Measurements from ENCODE around the gene UGT1A7. TPM values are rescaled to one million over a fixed set of nuclear protein-coding genes. Genes with fewer than 3 reads are reported as not detected.
A peak's percentile ranks its signal among the peaks of the same experiment; 100 is the strongest.

UGT1A7 gene
- total RNA-seq, 1 donor from 2014 or later = not detected

GRCh38 chr2:233760043-233760442 lies 78.3 kb downstream of the UGT1A7 start, which contains the start of gene UGT1A1:
TSS of gene UGT1A1 (plus strand) at chr2:233760270. CDS start at chr2:233760288, 18 bp downstream.
- no peak for DNase-seq (ENCODE audit: low read depth in 2 of 2)

DNA sequence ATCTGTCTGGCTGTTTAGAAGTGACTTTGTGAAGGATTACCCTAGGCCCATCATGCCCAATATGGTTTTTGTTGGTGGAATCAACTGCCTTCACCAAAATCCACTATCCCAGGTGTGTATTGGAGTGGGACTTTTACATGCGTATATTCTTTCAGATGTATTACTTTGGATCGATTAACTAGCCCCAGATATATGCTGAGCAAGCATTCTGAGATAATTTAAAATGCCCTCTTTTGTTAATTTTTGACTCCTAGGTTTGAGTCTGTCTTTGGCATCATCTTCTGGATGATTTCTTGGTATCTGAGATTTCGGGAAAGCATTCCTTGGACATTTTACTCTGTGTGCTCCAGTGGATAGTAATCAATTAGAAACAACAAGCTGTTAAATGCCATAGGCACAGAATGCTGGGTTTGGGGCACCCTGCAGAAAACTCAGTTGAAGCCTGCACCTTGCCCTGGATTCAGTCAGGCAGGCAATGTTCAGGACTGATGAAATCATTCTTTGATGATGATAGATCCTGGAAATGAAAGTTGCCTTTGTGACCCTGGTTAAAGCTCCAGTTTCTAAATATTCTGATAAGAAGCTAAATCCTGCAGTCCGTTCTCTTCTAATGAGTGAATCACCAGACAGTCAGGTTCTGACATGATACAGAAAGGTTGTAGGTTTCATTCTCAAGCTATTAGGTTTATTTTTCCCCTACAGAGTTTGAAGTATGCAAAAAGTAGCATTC lies 79.5 kb downstream of the UGT1A7 start:
- no peak for DNase-seq (ENCODE audit: low read depth in 2 of 2)

DNA sequence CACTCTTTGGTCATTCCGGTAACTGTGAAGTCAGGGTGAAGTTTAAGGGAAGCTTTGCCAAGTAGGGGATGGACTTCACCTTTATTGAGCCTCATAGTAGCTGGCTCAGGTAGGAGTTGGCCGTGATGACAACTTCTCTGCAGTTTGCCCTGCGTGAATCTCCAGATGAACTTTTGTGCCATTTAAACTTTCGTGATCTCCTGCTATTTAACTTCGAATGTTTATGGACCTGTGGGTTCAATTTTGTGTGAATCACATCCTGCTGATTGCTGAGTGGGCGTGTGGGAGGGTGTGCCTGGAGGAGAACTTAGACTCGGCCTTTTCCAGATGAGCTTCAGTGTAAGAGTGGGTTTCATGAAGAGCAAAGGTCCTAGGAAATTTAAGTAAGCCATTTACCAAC lies 82.6 kb downstream of the UGT1A7 start:
- peak in 1 of 2 donors; percentile 7 for DNase-seq (ENCODE audit: low read depth in 2 of 2)

DNA sequence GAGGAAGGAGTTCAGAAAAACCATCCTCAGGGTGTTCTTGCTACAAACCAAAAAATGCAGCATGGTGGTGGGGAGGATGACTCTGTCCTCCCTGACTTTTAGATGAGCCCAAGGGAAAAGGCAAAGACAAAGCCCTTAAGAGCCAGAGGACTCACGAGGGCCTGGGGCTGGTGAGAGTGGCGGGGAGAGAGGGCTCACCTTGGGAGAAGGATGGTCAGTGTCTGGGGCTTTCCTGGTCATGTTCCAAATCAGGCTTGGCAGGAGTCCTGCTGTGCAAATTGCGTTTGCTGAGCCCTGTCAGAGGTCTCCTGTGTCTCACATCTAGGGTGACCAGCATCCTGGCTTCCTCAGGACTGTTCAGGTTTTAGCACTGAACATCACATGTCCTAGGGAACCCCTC lies 83.1 kb downstream of the UGT1A7 start:
- no peak for DNase-seq (ENCODE audit: low read depth in 2 of 2)

DNA sequence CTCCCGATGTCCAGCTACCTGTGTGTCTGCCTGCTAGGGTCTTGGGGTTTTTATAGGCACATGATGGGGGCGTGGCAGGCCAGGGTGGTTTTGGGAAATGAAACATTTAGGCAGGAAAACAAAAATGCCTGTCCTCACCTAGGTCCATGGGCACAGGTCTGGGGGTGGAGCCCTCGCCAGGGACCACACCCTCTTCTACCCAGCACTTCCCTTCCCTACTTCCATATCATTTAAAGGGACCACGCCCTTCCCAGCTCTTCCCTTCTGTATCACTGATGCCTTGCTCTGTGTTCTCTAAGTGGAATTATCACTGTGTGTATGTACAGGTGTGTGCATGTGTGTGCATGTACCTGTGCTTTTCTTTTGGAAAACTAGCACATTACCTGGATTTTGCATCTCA lies 84.7 kb downstream of the UGT1A7 start:
- no peak for DNase-seq (ENCODE audit: low read depth in 2 of 2)

DNA sequence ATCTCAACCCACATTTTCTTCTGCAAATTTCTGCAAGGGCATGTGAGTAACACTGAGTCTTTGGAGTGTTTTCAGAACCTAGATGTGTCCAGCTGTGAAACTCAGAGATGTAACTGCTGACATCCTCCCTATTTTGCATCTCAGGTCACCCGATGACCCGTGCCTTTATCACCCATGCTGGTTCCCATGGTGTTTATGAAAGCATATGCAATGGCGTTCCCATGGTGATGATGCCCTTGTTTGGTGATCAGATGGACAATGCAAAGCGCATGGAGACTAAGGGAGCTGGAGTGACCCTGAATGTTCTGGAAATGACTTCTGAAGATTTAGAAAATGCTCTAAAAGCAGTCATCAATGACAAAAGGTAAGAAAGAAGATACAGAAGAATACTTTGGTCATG lies 86.4 kb downstream of the UGT1A7 start:
- DNase-seq (ENCODE audit: low read depth in 2 of 2) = no peak

DNA sequence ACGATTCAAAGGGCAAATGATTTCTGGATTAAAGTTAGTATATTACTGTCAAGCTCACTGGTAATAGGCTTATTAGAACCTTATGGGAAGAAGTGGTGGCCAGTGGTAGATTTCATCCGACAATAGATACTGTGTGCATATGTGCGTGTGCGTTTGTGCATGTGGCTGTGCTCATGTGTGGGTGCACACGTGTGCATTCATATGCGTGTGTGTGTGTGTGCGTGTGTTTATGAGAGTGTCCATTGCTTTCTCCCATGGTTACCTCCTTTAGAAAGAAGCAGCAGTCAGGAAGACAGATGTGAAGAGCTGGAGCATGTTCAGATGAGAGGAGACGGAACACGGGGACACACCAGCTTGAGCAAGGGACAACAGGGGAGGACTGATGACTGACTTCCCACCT lies 87.6 kb downstream of the UGT1A7 start:
- no peak for DNase-seq (ENCODE audit: low read depth in 2 of 2)

DNA sequence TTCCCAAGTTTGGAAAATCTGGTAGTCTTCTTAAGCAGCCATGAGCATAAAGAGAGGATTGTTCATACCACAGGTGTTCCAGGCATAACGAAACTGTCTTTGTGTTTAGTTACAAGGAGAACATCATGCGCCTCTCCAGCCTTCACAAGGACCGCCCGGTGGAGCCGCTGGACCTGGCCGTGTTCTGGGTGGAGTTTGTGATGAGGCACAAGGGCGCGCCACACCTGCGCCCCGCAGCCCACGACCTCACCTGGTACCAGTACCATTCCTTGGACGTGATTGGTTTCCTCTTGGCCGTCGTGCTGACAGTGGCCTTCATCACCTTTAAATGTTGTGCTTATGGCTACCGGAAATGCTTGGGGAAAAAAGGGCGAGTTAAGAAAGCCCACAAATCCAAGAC lies 90.5 kb downstream of the UGT1A7 start:
- DNase-seq (ENCODE audit: low read depth in 2 of 2) = no peak

- no peak for DNase-seq (ENCODE audit: low read depth in 2 of 2)
Measured at GRCh38 chr2:233772583-233772982, 90.9 kb downstream of the UGT1A7 start.

- no peak for DNase-seq (ENCODE audit: low read depth in 2 of 2)
Measured at GRCh38 chr2:233773854-233774253, 92.2 kb downstream of the UGT1A7 start.

GRCh38 chr2:233775414-233775813 lies 93.7 kb downstream of the UGT1A7 start:
- DNase-seq (ENCODE audit: low read depth in 2 of 2) = no peak

DNA sequence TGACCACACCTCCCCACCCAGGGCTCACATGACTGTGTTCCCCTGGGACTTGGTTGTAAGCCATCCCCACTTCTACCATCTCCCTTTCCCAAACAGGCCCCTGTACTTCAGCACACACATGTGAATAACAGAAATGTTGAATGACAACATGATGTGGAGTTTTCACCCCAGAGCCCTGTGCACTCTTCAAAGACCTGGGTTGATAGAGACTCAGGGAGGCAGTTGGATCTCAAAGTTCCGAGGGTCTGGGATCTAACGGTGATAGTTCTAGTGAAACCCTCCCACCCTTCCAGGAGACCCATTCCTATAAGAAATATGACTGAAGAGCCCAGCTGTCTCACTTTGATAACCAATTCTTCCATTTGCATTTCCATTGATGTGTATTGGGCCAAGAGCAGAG lies 96.3 kb downstream of the UGT1A7 start, which contains the start of gene MROH2A:
Gene MROH2A, plus strand, starts transcription at position 301 of the 400 bp plus-strand sequence. CDS start 1,029 bp downstream, outside the sequence.
- no peak for DNase-seq (ENCODE audit: low read depth in 2 of 2)

GRCh38 chr2:233779722-233780121 lies 98.0 kb downstream of the UGT1A7 start:
- DNase-seq (ENCODE audit: low read depth in 2 of 2) = no peak

GRCh38 chr2:233780771-233781170 lies 99.1 kb downstream of the UGT1A7 start:
- no peak for DNase-seq (ENCODE audit: low read depth in 2 of 2)

- no peak for DNase-seq (ENCODE audit: low read depth in 2 of 2)
Measured at GRCh38 chr2:233789554-233789953, 107.9 kb downstream of the UGT1A7 start.

DNA sequence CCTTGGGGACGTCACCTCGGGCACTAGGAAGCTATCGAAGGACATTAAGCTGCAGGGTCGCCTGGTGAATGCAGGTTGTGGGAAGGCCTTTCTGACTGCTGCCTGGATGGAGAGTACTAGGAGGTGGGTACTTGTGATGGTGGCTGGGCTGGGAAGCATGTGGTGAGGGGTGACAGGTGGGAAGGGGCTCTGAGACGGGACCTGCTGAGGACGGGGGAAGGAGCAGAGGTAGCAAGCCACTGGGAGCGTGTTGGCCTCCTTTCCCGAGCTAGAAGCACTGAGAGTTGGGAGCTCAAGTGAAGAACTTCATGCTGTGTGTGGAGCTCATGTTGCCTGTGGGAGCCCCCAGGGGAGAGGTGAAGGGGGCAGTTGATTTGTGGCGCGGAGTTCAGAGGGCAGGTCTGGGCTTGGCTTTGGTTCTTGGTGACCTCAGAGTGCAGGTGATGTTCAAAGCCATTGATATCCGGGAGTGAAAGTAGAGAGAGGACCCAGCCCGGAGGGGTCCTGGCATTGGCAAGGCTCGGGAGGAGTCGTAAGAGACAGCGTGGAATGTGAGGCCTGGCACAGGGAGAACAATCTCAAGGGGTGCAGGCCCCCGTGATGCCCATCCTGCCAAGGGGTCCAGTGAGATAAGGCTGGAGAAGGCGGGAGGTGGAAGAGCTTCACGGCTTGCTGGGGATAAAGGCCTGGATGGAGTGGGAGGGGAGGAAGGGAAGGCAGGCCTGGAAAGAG lies 109.6 kb downstream of the UGT1A7 start:
- no peak for DNase-seq (ENCODE audit: low read depth in 2 of 2)

DNA sequence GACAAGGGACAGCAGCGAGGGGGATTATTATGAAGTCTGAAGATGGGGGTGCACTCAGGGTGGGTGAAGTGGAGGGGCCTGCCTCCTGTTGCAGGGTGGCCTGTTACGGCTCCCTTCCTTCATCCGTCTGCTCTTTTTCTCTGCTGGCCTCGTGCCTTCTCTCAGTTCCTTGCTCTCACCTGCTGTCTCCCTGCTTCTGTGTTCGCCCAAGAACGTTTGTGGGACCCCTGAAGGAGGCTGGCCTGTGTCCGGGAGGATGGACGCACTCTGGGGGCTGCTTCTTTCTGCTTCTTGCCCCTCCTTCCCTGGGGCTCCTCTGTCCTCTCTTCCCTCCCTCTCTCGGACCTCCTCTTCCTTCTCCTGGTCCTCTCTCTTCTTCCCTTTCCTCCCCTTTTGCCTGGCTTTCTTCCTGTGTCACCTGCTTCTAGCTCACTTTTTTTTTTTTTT lies 110.2 kb downstream of the UGT1A7 start:
- DNase-seq (ENCODE audit: low read depth in 2 of 2) = no peak

DNA sequence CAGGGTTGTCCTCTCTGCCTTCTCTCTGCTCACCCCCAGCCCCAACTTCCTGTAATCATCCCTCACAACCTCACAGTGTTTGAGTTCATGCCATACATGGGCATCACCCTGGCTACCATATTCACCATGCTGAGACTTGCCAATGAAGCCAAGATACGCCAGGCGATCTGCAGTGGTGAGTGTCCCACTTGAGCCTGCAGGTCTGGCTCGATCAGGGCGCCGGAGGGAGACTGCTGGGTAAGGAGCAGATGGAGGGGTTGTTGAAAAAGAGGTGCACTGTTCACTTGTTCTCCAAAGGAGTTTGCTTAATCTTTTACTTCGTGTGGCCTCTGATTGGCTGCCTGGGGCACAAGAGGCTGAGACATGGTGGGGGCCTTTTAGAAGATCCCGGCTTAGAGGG lies 111.0 kb downstream of the UGT1A7 start:
- no peak for DNase-seq (ENCODE audit: low read depth in 2 of 2)

GRCh38 chr2:233793465-233794127 lies 111.9 kb downstream of the UGT1A7 start:
- DNase-seq (ENCODE audit: low read depth in 2 of 2) = no peak

GRCh38 chr2:233794128-233794658 lies 112.5 kb downstream of the UGT1A7 start:
- no peak for DNase-seq (ENCODE audit: low read depth in 2 of 2)

DNA sequence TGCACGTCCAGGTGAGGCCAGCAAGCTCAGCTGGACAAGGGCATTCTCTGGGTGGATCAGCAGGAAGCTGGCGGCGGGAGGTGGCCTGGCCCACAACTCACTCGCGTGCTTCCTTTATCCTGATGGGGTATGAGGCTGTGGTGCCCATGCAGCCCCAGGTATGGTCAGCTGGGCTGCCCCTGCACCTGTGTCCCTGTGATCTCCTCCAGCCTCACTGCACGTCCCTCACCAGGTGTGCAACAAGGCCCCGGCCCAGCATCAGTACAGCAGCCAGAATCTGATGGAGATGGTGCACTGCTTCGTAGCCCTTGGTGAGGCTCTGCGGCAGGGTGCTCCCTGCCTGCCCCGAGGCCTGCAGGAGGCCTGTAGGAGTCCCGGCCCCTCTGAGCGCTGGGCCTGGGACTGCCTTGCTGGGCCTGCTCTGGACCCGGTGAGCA lies 114.1 kb downstream of the UGT1A7 start:
- DNase-seq (ENCODE audit: low read depth in 2 of 2) = no peak

GRCh38 chr2:233796254-233796653 lies 114.6 kb downstream of the UGT1A7 start:
- DNase-seq (ENCODE audit: low read depth in 2 of 2) = no peak
